Ovary (tissue), 9 donors: ENCODE results near the gene KCNJ16. TPM values are rescaled to one million over a fixed set of nuclear protein-coding genes. Genes with fewer than 3 reads are reported as not detected.

Experiments used
- DNase-seq, 5 donors: peaks; one replicate each; pipeline ENCODE4 v3.0.0-alpha.2; 2019 to 2020
- H3K27ac ChIP-seq, 2 donors: fragments of 200-600 bp; one replicate each; pipeline versions ENCODE4 v1.5.1 to v1.8.0; 2019 to 2022
- H3K27me3 ChIP-seq: fragments of 200-600 bp; one replicate; pipeline ENCODE4 v1.8.0; 2022
- H3K36me3 ChIP-seq: fragments of 200-600 bp; sonication (generic); one replicate; pipeline ENCODE4 v1.5.1; 2019
- H3K4me1 ChIP-seq: one replicate; pipeline ENCODE4 v1.8.1; 2013; ENCODE audit warnings: mild to moderate bottlenecking, moderate library complexity; ENCODE audit not compliant: insufficient read depth
- H3K4me3 ChIP-seq: fragments of 200-600 bp; sonication (generic); one replicate; pipeline ENCODE4 v1.5.1; 2017
- H3K9me3 ChIP-seq, 2 donors: fragments of 200-600 bp in 1 of 2; sonication (generic) in 1 of 2; one replicate each; pipeline versions ENCODE4 v1.5.1 to v1.8.1; 2013 to 2019; ENCODE audit warnings: mild to moderate bottlenecking in 1 of 2, moderate library complexity in 1 of 2
- CTCF ChIP-seq, 3 donors: fragments of 450-650 bp in 2 of 3; fragments of 200-600 bp in 1 of 3; IDR thresholded peaks; one replicate each; pipeline versions ENCODE4 v1.5.1 to v1.8.0; 2016 to 2022; ENCODE audit warnings: antibody characterized with exemption in 3 of 3, mild to moderate bottlenecking in 1 of 3
- EP300 ChIP-seq: sonication (generic); formaldehyde crosslinking; IDR thresholded peaks from one replicate; pipeline ENCODE4 v1.6.1; 2017; ENCODE audit warnings: antibody characterized with exemption
- POLR2A ChIP-seq: fragments of 450-650 bp; IDR thresholded peaks from one replicate; pipeline ENCODE4 v1.6.1; 2017; ENCODE audit warnings: antibody characterized with exemption, mild to moderate bottlenecking, moderate library complexity
- WGBS, 3 donors: extraction: QIAGEN DNeasy Blood & Tissue Kit in 1 of 3; methylation state at CpG; one replicate each; pipeline versions ENCODE4 v1.1.5 to v1.1.7; 2013 to 2017; 5-methylcytosine and 5-hydroxymethylcytosine counted together
- intact Hi-C, 4 donors: fragments of 100-400 bp; cut with DNase I; formaldehyde crosslinking; loops; one replicate each; pipeline versions ENCODE4 v1.11.0 to v1.15.1; 2022 to 2023
- polyA plus RNA-seq, 2 donors: library from polyadenylated mRNA; stranded (reverse); fragments of 200-250 nt in 1 of 2; fragments of 350-450 nt in 1 of 2; fragmentation: Illumina TruSeq in 1 of 2; extraction: RNeasy Lipid Tissue Mini Kit (QIAGEN cat#74804) in 1 of 2; gene quantifications; one replicate each; pipeline ENCODE4 v1.2.3, GENCODE V29; 2013 to 2014
- total RNA-seq, 7 donors: library from RNA; depleted of rRNA in 2 of 7; stranded (reverse); fragments of >200 nt in 2 of 7; fragmentation: NEBNext Ultra II Directional in 3 of 7; extraction: Animal tissue kit (Norgen Biotek cat#: 25700) in 3 of 7; gene quantifications; one replicate each; pipeline versions ENCODE4 v1.1.0 to v1.2.4, GENCODE V29; 2016 to 2023
- donor health status: DM: no; HTN: no; CAD: no; lungs with moderate emphysema.
- donor health status: DM: no; HTN: no; CAD: no.
- donor health status: Bipolar disorder and iron deficiency.
- donor health status: DM: yes; HTN: yes; CAD: no.
- donor health status: DM: no; HTN: no; CAD: no.
- donor health status: DM: yes; HTN: yes; CAD: no.

Gene KCNJ16
- total and polyA plus RNA-seq, 9 donors, result 0.04 to 7.2 (median 0.25) TPM; not detected in 1

- no peak for TF ChIP-seq CTCF (IDR thresholded peaks at IDR 0.05)
- no peak for TF ChIP-seq POLR2A
- TF ChIP-seq EP300, result no peak
- no peaks in the 10 kb centered on the region for H3K9me3 ChIP-seq
- intact Hi-C loops, result no loop called here
- H3K36me3 ChIP-seq, result no peaks in the 10 kb centered on the region
- DNase-seq, result no peak
- H3K4me3 ChIP-seq, result no peak overlapping the region
- H3K27me3 ChIP-seq, result no peaks in the 10 kb centered on the region
- WGBS, 3 donors, result 0 to 2% (median 0%) methylated on average over 1 of the region's 1 CpG
- no peaks in the 10 kb centered on the region for H3K4me1 ChIP-seq
- no peak overlapping the region for H3K27ac ChIP-seq
Measured at GRCh38 chr17:70091696-70092095, 16.7 kb downstream of the KCNJ16 start.

DNA sequence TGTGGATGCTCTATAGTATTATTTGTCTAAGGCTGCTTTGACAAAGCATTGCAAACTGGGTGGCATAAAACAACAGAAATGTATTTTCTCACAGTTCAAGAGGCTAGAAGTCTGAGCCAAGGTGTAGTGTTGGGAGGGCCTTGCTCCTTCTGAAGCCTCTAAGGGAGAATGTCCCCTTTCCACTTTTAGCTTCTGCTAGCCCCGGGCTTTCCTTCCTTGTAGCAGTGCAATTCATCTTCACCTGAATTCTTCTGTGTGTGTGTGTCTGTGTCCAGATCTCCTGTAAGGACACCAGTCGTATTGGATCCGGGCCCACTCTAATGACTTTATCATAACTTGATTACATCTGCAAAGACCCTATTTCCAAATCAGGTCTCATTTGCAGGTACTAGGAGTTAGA, 18.1 kb downstream of the KCNJ16 start:
- H3K4me3 ChIP-seq, result no peak overlapping the region
- DNase-seq, result no peak
- intact Hi-C loops, result no loop called here
- H3K36me3 ChIP-seq, result no peaks in the 10 kb centered on the region
- no peak for TF ChIP-seq CTCF (IDR thresholded peaks at IDR 0.05)
- TF ChIP-seq POLR2A, result no peak
- H3K27ac ChIP-seq, result no peak overlapping the region
- H3K4me1 ChIP-seq, result no peaks in the 10 kb centered on the region
- H3K27me3 ChIP-seq, result no peaks in the 10 kb centered on the region
- 90 to 94% (median 92%) methylated on average over 3 of the region's 3 CpGs for WGBS, 3 donors
- H3K9me3 ChIP-seq, result no peaks in the 10 kb centered on the region

GRCh38 chr17:70095455-70095854, 20.4 kb downstream of the KCNJ16 start:
- no peaks in the 10 kb centered on the region for H3K36me3 ChIP-seq
- H3K4me1 ChIP-seq, result no peaks in the 10 kb centered on the region
- intact Hi-C loops, result loop anchor here in 1 of 4 donors (5.0 kb wide), 1 partner anchor 612 kb away; no protein-coding TSS in a partner anchor

DNA sequence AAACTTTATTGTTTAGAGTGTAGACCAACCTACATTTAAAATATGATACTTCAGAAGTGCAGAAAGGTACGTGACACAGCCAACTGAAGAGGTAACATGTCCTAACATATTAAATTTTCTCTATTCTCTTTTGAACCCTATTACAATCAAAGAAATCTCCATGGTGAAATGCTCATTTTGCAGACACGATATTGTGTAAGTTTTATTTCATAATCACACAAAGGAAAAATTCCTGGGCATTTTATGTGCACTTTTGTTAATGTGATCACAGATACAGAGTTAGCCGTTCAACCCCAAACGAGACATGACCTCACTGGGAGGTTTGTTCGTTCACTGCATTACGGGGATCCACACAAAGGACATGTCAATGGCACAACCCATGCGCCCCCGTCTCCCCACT, 21.8 kb downstream of the KCNJ16 start:
- DNase-seq, result no peak
- no peak overlapping the region for H3K27ac ChIP-seq
- no peak overlapping the region for H3K4me3 ChIP-seq
- no peak for TF ChIP-seq CTCF (IDR thresholded peaks at IDR 0.05)
- no peak for TF ChIP-seq POLR2A
- TF ChIP-seq EP300, result no peak
- no peaks in the 10 kb centered on the region for H3K9me3 ChIP-seq
- WGBS, 3 donors, result 70 to 71% (median 70%) methylated on average over 8 of the region's 8 CpGs
- H3K36me3 ChIP-seq, result no peaks in the 10 kb centered on the region
- no peaks in the 10 kb centered on the region for H3K4me1 ChIP-seq
- intact Hi-C loops, result loop anchor here in 1 of 4 donors (5.0 kb wide), 1 partner anchor 610 kb away; no protein-coding TSS in a partner anchor
- no peaks in the 10 kb centered on the region for H3K27me3 ChIP-seq

More at GRCh38 chr17:70095455-70095854, 20.4 kb downstream of the KCNJ16 start:
- DNase-seq, result no peak
- WGBS, 3 donors, result 84 to 85% (median 84%) methylated on average over 4 of the region's 4 CpGs
- no peaks in the 10 kb centered on the region for H3K27me3 ChIP-seq
- no peak overlapping the region for H3K27ac ChIP-seq
- H3K9me3 ChIP-seq, result no peaks in the 10 kb centered on the region
- H3K4me3 ChIP-seq, result no peak overlapping the region
- no peak for TF ChIP-seq POLR2A
- no peak for TF ChIP-seq EP300

GRCh38 chr17:70098030-70098429, 23.0 kb downstream of the KCNJ16 start:
- DNase-seq, result no peak
- TF ChIP-seq CTCF (IDR thresholded peaks at IDR 0.05) (no peak), EP300 (no peak), POLR2A (no peak)
- Histone ChIP-seq H3K9me3 (no peaks in the 10 kb centered on the region), H3K27me3 (no peaks in the 10 kb centered on the region), H3K27ac (no peak overlapping the region), H3K36me3 (no peaks in the 10 kb centered on the region), H3K4me3 (no peak overlapping the region), H3K4me1 (no peaks in the 10 kb centered on the region)
- WGBS, 3 donors, result 80 to 88% (median 86%) methylated on average over 2 of the region's 2 CpGs
- intact Hi-C loops, result loop anchor here in 1 of 4 donors (5.0 kb wide), 1 partner anchor 609 kb away; no protein-coding TSS in a partner anchor
